Right renal cortex interstitium (tissue), 3 donors: ENCODE results near the gene ADAD2. TPM values are rescaled to one million over a fixed set of nuclear protein-coding genes. Genes with fewer than 3 reads are reported as not detected.

Experiments used
- DNase-seq, 3 donors: peaks; one replicate each; pipeline ENCODE4 v3.0.0-alpha.2; 2013; ENCODE audit warnings: low read depth in 3 of 3, low spot score in 2 of 3
- polyA plus RNA-seq, 3 donors: library from polyadenylated mRNA; unstranded; fragments of 120-200 nt; gene quantifications; one replicate each; pipeline ENCODE4 v1.2.1, GENCODE V29; 2013; ENCODE audit not compliant: insufficient read length in 3 of 3

Gene ADAD2
- polyA plus RNA-seq: under 1 TPM in 1 of 3 donors, not detected in 2; 0.44 TPM

DNA sequence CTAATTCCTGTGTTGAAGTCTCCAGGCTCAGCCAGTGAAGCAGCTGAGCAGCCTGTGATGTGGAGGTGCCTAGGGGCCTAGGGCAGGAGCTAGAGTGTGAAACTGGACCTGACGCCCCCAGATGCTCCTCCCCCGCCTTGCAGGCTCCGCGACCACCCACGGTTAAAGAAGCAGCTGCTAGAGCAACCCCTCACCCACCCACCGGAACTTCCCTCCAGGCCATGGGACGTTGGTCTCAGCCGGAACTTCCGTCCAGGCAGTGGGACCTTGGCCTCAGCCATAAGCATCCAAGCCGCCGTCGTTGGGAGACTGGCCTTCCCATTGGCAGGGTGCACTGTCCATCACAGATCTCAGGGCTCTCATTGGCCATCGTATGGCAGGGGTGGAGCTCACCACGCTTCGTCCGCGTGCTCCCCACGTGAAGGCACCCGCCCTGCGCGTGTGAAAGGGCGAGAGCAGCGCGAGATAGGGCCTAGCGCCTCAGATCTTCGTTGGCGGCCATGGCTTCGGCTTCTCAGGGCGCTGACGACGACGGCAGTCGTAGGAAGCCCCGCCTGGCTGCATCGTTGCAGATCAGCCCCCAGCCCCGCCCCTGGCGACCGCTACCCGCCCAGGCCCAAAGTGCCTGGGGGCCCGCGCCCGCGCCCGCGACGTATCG, at the start of gene ADAD2:
Gene ADAD2, plus strand, starts transcription at position 427 of the 658 bp plus-strand sequence. Its CDS starts 74 bp downstream, at position 501.
- DNase-seq: no peak

DNA sequence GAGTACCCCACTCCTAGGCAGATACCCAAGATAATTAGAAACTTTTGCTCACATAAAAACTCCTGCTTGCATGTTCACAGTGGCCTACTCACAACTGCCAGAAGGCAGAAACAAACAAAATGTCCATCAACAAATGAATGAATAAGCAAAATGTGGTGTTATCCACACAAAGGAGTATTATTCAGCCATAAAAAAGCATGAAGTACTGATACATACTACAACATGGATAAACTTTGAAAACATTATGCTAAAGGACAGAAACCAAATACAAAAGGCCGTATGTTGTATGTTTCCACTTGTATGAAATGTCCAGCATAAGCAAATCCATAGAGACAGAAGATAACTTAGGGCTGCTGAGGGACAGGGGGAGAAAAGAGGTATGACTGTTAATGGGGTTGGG, 47.9 kb upstream of the ADAD2 start:
- DNase-seq: no peak

DNA sequence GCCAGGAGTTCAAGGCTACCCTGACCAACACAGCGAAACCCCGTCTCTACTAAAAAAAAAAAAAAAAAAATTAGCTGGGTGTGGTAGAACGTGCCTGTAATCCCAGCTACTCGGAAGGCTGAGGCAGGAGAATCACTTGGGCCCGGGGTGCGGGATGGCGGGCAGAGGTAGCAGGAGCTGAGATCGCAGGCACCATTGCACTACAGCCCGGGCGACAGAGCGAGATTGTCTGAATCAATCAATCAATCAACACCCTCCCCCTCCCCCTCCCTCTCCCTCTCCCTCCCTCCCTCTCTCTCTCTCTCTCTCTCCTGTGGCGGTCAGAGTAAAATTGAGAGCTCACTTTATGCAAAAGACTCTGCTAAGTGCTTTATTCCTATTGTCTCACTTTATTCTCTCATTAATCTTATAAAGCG, 47.2 kb upstream of the ADAD2 start:
- no peak for DNase-seq

DNA sequence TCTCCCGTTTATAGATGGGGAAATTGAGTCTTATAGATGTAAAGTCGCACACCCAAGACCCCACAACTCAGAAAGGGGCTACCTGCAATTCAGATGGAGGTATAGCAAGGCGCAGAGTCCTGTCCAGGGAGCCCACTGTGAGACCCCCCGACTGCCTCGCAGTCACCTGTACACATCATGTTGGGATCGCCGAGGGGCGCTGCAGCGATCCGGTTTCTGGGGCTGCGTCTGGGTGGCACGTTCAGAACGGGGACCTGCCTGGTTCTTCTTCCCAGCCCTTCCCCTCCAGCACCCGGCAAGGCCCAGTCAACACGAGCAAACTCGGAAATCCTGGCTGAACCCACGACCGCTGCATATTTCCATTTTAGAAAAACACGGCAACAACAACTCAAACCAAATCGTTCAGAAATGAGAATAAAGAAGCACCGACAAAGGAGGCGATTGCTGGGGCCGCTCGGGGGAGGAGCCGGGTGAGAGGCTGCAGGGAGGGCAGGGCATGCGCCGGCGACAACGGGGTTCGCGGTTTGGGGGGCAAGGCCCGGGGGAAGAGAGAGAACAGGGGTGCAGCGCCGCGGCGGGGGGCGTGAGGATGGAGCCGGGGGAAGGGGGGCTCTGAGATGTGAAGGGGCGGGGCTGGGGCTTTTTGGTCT, 46.6 kb upstream of the ADAD2 start:
- no peak for DNase-seq

DNA sequence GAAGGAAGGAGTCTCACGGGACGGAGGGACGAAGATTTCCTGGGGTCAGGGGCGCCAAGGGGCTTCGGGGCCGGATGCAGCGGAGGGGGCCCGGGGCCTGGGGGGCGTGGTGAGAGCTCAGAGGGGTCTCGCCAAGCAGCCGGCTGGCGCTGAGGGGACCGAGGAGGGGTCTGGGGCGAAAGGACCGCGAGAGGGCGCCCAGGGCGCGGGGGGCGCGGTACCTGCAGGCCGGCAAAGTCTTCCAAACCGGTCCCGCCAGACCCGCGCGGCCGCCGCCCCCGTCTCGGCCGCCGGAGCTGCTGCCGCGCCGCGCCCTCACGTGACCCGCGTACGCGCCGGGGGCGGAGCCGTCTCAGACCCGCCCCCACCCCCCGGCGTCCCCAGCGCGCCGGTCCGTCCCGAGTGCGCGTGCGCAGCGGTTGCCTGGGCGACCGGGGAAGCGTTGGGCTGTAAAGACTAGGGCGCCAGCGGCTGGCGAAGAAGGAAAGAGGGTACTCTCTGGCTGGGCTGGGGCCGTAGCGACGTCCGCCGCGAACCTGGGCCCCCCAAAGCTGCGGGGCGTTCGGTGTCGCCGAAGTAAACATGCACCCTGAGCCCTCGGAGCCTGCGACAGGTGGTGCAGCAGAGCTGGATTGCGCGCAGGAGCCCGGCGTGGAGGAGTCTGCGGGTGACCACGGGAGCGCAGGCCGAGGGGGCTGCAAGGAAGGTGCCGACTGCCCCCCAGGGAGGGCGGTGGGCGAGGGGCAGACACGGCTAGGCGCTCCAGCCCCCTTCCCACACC, 45.9 kb upstream of the ADAD2 start, which contains the start of the genes DNAAF1 and HSDL1:
Gene DNAAF1, plus strand, starts transcription at position 450 of the 781 bp plus-strand sequence. Its CDS starts 133 bp downstream, at position 583.
Gene HSDL1, minus strand, starts transcription at position 319 of the 781 bp plus-strand sequence. CDS start 13,856 bp downstream, outside the sequence.
- peak; percentile 63 to 86 (median 73) for DNase-seq

DNA sequence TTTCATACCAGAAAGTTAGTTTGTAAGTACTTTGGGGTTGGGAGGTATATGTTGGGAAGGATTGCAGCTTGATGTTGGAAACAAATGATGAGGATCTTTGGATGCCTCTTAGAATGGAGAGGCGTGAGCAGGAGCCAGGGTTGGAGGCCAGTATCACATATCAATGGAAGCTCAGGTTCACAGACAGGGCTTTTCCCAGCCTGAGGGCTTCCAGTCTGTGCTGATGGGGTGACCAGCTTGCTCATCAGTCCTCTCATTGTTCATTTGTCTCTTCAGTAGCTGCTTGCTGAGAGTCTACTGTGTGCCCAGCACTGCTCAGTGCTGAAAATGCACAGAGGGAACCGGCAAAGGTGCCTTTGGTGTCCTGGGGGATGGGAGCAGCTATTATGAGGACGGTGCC, 40.0 kb upstream of the ADAD2 start:
- no peak for DNase-seq

DNA sequence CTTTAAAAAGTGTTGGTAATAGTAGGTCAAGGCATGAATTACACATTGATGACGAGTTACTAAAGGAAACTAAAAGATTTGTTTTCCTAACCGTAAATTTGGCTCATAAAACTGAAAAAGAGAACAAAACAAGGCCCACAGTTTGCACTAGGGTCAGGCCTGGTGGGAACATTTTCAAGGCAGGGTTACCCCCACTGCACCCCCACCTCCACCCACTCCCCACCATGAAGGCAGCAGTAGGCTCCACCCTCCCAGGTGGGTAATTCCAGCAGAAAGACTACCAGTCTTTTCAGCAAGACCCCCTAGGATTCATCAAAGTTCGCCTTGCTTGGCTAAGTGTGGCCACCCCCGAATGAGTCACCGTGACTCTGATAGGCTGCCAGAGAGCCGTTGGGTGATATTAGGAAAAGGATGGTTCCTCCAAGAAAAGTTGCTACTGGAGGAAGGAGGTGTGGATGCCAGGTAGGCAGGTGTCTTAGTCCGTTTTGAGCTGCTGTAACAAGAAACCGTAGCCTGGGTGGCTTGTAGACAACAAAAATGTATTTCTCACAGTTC, 37.2 kb upstream of the ADAD2 start:
- DNase-seq: no peak

DNA sequence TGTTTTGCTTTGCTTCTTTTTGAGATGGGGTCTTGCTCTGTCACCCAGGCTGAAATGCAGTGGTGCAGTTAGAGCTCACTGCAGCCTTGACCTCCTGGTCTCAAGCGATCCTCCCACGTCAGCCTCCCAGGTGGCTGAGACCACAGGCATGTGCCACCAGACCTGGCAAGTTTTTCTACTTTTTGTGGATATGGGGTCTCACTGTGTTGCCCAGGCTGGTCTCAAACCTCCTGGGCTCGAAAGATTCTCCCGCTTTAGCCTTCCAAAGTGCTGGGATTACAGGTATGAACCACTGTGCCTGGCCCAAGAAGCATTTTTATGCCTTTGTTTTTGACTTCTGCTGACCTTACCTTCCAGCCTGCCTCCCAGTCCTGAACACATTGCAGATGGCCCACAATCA, 35.7 kb upstream of the ADAD2 start:
- no peak for DNase-seq

DNA sequence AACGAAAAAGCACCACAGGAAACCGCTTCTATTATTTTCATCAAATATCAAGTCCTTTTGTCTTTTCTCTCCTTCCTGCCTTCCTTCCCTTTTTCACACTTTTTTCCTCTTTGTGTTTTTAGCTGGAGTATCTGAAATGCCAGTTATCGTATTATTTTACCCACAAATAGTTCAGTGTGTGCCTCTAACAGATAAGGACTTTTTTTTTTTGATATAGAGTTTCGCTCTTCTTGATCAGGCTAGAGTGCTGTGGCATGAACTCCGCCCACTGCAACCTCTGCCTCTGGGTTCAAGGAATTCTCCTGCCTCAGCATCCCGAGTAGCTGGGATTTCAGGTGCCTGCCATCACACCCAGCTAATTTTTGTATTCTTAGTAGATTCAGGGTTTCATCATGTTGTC, 35.2 kb upstream of the ADAD2 start:
- no peak for DNase-seq

DNA sequence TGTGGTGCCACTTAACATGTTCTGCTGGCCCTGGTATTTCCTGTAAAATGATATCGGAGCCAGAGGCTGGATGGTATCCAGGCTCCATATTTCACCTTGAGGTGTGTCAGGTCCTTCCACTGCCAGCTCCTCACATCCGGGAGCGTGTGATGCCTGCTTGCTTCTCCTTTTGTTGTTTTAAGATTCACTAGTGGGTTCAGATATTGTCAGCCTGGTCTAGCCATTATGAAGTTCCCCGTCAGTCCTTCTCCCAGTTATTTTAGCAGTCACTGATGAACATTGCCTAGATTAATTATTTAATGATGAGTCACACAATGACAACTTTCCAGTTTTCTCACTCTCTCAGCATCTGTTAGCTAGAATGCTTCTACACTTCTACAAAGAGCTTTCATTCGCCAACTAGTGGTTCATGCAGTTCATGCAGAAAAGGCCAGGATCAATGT, 34.6 kb upstream of the ADAD2 start:
- no peak for DNase-seq

DNA sequence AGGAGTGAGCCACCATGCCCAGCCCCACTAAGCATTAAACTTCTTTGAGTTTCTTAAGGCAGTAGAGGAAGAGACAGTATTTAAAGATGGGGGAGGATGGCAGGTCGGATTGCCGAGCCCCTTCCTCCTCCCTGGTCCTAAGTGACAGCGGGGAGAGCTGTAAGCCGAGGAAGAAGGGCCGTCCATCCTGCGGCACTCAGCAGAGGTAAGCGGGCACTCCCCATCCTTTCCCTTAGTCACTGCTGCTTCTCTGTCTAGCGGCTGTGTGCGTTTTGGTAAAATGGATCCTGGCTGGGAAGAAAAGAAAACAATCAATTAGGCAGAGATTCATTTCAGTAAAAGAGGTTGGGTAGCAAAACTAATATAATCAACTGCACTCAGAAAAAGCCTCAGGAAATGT, 31.9 kb upstream of the ADAD2 start:
- no peak for DNase-seq

DNA sequence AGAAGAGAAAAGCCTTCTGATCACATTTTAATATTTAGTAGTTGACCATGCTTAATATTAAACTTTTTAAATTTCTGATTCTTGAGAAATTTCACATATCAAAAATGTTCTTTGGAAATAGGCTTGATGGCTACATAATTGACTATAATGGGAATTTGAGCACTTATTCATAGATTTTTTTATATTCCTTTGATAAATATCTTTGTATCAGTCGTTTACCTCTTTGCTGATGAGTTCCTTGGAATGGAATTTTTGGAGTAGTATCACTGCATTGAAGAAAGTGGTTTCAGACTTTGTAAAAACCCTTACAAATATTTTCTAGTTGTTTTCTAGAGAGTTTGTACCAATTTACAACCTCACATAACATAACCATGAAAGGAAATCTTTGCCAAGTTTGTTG, 31.2 kb upstream of the ADAD2 start:
- DNase-seq: no peak

DNA sequence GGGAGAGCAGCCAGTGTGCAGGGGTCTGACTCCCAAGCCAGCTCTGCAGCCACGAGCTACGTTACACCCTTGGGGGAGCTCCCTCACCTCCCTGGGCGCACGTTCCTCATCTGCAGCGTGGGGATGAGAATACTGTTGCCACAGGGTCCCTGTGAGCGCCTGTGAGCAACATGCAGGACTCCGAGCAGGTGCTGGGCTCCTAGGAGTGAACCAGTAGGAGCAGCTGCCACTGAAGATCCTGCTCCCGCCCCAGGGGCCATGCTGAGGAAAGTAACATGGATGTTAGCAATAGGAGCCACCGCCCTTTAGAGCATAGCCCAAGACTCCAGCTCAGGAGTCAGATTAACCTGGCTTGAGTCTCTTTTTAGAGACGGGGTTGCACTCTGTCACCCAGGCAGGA, 29.9 kb upstream of the ADAD2 start:
- DNase-seq: no peak

DNA sequence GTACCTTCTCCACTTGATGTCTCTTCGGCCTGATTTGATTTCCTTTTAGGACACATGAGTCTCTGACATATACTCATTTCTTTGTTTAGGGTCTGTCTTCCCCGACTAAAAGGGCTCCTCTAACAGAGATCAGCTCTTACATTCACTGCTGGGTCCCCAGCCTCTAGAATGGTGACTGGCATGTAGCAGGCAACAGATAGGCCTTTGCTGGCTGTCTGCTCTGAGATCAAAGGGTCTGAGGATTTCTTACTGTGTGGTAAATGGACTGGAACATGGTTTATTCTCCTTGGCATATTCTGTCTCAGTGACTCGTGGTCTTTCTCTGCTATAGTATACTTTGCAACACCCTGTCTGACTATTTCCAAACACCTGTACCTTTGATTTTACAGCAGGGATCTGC, 29.2 kb upstream of the ADAD2 start:
- no peak for DNase-seq

DNA sequence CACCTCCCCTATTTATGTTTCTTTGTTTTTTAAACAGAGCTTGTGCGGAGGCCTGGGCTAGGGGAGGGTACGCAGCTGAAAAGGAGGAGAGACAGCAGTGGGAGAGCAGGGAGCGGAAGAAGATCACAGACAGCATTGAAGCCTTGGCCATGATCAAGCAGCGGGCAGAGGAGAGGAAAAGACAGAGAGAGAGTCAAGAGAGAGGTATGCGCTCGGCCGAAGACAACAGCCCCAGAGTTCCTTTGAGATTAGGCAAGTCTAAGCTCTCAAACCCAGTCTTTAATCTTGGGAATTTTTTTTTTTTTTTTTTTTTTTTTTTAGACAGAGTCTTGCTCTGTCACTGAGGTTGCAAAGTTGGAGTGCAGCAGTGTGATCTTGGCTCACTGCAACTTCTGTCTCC, 25.2 kb upstream of the ADAD2 start:
- no peak for DNase-seq

DNA sequence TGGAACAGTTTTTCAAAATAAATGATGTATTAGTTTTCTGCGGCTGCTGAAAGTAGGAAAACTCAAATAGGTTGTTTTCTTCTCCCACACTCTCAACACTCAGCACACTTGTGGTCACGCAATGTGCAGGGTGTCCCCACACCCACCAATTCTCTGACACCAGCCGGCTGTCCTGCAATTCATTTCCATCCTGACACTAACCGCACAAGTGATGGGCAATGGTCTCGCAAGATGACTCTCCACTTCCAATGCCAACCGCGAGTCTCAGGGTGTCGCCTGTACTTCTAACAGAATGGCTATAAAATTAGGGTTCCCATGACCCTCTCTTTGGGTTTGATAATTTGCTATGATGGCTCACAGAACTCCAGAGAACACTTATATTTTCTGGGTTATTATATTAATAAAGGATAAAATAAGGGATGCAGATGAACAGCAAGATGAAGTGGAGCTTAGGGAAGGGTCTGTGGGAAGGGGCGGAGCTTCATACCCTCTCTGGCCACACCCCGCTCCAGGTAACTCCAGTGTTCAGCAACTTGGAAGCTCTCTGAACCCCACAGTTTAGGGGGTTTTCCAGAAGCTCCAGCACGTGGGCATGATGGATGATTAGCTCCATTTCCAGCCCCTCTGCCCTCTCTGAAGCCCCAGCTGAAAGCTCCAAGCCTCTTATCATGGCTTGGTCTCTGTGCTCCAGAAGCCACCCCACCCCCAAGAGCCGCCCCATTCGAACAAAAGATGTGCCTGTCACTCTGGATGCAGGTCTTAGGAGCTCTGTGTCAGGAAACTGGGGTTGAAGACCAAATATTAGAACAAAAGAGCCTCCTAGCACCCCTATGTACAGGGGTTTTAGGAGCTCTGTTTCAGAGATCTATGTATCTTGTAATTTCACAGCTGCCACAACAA, 23.9 kb upstream of the ADAD2 start:
- no peak for DNase-seq

DNA sequence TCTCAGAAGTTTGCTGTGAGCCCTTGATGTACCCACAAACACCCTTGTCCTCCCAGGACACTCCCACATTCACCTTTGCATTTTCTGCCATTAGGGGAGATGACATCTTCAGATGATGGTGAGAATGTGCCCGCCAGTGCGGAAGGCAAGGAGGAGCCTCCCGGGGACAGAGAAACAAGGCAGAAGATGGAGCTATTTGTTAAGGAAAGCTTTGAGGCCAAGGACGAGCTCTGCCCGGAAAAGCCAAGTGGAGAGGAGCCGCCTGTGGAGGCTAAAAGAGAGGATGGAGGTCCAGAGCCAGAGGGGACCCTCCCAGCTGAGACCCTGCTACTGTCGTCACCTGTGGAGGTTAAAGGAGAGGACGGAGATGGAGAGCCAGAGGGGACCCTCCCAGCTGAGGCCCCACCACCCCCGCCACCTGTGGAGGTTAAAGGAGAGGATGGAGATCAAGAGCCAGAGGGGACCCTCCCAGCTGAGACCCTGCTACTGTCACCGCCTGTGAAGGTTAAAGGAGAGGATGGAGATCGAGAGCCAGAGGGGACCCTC, 21.1 kb upstream of the ADAD2 start:
- no peak for DNase-seq

DNA sequence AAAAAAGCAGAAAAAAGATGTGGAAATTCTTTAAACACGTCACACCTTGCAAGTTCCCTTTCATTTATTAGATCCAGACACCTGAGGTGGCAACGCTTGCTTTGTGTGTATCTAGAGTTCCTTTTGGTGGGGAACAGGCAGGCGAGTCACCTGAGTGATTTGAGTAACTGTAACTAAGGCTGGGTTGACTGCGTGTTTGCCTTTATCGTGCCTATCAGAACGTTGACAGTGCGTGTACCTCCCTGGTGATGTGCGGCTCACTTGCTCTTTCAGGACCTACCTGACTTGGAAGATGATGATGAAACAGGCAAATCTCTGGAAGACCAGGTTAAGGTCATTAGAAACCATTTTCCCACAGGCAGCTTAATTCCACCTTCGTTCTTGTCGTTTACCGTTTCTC, 16.6 kb upstream of the ADAD2 start:
- no peak for DNase-seq

DNA sequence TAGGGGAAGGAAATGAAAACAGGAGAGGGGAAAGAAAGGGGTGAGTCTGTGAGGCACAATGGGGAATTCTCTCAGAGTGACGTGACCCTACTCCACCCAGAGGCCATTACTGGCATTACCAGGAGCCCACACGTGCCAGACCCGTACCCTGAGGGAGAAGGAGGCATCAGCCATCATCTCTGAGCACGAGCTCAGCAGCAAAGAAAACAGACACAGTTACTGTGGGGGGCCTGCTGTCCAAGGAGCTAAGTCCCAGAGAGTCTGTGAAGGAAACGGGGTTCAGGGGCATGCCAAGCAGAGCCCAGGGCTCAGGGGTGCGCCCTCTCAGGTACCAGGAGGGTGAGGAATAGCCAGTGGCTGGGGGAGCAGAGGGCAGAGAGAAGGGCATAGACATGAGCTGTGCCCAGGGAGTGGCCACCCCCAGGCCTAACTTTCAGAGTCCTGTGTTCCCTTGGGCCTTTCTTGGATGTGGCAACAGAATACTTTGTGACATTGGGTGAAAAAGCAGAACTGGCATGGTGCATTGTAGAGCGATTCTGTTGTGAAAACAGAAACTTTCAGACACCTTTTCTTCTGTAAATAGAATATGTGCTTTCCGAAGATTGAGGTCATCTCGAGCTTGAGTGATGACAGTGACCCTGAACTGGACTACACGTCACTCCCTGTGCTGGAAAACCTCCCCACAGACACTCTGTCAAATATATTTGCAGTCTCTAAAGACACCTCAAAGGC, 15.4 kb upstream of the ADAD2 start:
- no peak for DNase-seq
